Nasal cavity respiratory epithelium epithelial cell of viscerocranial mucosa (primary cell): ENCODE data around the gene OSBPL10. TPM values are rescaled to one million over a fixed set of nuclear protein-coding genes. Genes with fewer than 3 reads are reported as not detected.

Experiments used
- total RNA-seq: library from RNA; depleted of rRNA; stranded (reverse); fragments of >200 nt; gene quantifications from 2 replicates; pipeline ENCODE4 v1.2.3, GENCODE V29; 2014

Gene OSBPL10
- 26.4 and 28.4 TPM in 2 replicates for total RNA-seq

GRCh38 chr3:31981206-31982181 is at the start of gene OSBPL10, which contains the start of gene ZNF860:
TSS of gene OSBPL10 (minus strand) at chr3:31981262. CDS start at chr3:31981179, 83 bp downstream.
TSS of gene ZNF860 (plus strand) at chr3:31981750. CDS start at chr3:31989080, 7,330 bp downstream.

Other genes starting within 250 kb of the OSBPL10 start
- 2.1 and 3.8 TPM in 2 replicates for gene ZNF860, start 488 bp upstream of the OSBPL10 start, total RNA-seq
- 13.7 and 19.6 TPM in 2 replicates for gene GPD1L, start 125.4 kb upstream of the OSBPL10 start, total RNA-seq